Eye (tissue), 1 donor: ENCODE measurements around the gene C1orf35.

ENCODE experiments used
- DNase-seq: peaks from one replicate; pipeline ENCODE4 v3.0.0-alpha.2; 2015

C1orf35 gene

DNA sequence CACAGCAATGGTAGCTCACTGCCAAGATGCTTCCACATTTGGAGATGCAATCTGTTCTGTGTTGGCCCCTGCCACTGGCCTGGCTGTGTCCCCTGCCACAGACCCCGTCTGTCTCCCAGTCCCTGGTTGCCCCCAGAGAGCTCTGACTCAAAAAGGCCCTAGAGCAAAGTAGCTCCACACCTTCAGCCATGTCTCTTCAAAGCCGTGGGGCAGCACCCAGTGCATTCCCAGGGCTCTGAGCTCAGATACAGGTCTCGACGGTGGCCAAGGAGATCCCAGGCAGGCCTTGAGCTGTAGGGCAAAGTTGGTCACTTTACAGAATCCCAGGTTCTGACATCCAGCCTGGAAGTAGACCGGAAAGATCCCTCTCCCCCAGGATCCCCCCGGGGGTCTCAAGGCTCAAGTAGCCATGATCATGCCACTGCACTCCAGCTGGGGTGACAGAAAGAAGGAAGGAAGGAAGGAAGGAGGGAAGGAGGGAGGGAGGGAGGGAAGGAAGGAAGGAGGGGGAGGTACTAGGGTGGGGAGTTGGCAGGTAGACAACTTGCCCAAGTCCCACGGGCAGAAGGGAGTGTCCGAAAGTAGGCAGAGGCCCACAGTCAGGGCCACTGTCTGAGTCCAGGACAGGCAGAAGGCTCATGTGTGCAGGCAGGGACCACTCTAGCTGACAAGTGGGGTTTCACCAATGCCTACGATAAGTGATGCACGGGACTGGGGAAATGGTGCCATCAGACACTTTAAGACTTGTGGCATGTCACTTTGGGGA, 25.4 kb downstream of the C1orf35 start:
- DNase-seq, result no peak

DNA sequence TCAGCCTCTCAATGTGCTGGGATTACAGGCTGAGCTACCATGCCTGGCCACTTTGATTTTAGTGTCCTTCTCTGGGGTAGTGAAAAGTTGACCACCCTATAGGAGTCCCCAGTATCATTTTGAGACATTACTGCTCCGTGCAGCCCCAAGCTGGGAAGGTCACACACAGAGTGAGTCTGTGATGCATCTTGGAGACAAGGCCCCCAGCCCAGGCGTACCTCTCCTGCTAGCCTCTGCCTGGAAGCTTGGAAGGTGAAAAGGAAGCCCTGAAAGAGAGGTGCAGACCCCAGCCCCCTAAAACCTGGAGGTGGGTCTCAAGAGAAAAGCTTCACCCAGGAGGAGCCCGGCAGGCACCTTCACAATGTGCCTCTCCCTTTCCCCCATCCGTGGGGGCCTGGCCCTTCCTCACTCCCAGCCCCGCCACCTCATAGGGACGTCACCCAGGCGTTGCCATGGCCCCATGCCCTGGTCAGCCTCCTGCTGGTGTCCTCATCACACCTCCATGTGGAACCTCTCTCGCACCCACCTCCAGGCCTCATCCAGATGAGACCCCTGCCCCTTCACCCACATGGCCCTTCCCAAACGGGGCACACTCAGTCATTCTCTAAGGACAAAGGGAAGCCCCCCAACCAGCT, 26.2 kb downstream of the C1orf35 start:
- DNase-seq, result no peak

GRCh38 chr1:228075801-228076271, 27.3 kb downstream of the C1orf35 start:
- no peak for DNase-seq

DNA sequence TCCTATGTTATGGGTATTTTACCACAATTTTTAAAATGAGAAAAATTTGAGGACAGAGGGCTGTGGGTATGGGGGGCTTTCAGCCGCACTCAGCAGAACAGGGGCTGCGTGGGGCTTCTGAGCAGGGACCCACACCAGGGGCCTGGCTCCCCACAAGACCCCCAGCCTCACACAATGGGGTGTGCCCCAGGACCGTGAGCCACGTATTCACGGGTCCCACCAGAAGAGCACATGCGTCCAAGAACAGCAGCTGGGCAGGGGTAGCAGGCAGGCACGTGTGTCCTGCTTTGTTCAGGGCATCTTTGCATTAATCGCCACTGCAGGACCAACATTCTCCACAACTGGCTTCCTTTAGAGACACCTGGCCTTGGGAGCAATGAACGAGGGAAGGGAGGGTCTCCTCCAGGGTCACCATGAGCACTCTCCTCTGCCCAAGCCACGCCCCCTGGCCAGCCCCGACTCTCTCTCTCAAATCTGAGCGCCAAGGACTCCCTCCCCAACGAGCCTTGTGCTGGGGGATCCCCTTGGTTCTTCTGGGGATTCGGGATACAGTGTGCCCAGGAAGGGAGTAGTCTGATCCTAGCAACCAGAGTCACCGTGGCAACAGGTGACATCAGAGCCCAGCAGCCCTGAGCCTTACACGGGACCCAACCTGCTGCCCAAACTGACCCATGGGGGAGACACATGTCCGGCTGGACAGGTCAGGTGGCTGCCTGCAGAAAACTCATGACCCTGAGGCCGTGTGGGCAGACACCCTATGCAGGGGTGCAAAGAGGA, 28.0 kb downstream of the C1orf35 start:
- no peak for DNase-seq

GRCh38 chr1:228073857-228074545, 29.1 kb downstream of the C1orf35 start:
- peak; percentile 91 for DNase-seq

DNA sequence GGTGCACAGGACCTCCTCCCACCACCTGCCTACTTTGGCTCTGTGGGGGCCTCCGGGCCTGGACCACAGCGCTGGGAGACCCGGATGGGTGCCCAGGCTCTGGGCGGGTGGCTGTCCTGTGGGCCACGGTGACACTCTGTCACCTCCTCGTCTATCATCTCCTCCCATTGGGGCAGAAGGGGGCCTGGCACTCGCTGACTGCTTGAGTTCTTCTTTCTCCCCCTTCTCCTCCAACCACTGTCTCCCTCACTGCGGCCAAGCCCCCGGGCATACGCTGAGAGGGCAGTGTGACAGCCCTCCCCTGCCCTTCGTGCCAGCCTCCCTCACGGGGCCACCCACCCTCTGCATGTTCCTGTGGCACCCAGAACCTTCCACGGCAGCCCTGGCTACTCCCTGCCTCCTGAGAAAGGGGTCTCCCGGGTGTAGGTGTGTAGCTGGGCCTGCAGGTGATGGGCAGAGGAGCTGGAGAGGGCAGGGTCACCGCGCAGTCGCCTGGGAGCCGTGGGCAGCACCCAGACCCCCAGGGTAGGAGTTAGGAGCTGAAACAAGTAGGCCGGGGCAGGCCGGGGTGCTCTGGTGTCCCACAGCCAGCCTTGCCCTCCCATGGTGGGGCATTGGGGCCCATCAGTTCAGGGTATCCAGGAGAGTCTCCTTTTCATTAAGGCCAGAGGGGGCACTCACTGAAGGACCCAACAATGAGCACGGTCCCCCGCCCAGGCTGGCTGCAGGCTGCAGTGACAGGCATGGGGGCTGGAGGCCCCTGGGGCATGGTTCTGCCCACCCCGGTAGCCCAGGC, 29.9 kb downstream of the C1orf35 start:
- DNase-seq, result no peak

DNA sequence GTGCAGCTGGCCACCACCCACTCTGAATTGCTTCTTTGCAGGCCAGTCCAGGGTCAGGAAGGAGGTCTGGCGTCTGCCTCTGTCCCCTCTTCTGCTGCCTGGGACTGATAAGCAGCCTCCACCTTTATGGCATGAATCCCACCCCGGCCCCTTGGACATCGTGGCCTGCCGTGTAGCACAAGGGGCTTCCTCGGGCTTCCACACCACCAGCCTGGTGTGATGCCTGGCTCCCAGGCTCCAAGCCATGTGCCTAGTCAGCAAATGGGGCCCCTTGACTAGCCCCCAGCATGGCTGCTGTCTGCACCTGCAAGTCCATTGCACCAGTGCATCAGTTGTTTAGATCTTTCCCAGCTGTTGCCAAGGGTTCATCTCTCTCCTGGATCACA, 30.5 kb downstream of the C1orf35 start:
- no peak for DNase-seq

- DNase-seq, result no peak
Observed at GRCh38 chr1:228071839-228072657, 31.1 kb downstream of the C1orf35 start.

DNA sequence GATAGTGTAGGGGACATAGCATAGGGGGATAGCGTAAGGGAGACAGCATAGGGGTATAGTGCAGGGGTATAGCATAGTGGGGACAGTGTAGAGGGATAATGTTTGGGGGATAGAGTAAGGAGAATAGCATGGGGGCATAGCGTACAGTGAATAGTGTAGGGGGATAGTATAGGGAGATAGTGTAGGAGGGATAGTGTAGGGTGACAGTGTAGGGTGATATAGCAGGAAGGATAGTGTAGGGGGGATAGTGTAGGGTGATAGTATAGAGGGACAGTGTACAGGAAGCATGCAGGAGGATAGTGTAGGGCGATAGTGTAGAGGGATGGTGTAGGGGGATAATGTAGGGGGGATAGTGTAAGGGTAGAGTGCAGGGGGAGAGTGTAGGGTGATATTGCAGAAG, 32.3 kb downstream of the C1orf35 start:
- DNase-seq, result no peak

GRCh38 chr1:228070173-228070572, 33.0 kb downstream of the C1orf35 start:
- DNase-seq, result no peak

GRCh38 chr1:228068359-228068758, 34.8 kb downstream of the C1orf35 start:
- no peak for DNase-seq

GRCh38 chr1:228066891-228067654, 36.1 kb downstream of the C1orf35 start:
- no peak for DNase-seq

GRCh38 chr1:228066416-228066815, 36.7 kb downstream of the C1orf35 start:
- no peak for DNase-seq

GRCh38 chr1:228065543-228066347, 37.4 kb downstream of the C1orf35 start:
- no peak for DNase-seq

DNA sequence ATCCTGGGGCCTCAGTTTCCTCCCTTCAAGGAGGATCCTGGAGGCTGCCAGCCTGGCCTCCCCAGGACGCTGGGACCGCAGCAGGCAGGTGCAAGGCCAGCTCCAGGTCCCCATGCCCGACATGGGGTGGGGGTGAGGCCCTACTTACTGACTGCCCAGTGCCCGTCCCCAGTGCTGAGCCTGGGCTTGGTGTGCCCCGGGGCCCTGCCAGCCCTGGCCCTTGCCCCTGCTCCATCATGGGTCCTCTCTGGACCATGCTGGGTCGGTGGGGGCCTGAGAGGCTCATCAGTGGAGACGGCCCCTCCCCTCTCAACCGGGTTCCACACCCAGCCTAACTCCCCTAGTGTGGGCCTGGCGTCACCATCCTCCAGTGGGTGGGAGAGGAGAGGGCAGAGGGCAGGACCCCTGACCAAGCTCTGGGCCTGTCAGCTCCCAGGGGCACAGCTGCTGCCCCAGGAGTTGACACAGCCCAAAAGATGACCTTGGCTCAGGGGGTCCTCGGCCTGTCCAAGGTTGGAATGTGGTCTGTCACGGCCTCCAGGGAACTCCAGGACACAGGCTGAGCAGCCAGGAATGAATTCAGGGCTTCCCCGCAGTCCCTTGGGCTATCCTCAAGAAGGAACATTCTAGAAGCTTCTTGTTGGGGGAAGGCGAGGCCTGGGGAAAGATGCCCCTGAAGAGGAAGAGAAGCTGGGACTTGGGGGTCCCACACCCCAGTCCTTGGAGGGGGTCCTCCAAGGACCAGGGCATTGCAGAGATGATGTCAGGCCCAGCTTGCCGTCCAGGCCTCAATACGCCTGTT, 38.2 kb downstream of the C1orf35 start:
- DNase-seq, result no peak

DNA sequence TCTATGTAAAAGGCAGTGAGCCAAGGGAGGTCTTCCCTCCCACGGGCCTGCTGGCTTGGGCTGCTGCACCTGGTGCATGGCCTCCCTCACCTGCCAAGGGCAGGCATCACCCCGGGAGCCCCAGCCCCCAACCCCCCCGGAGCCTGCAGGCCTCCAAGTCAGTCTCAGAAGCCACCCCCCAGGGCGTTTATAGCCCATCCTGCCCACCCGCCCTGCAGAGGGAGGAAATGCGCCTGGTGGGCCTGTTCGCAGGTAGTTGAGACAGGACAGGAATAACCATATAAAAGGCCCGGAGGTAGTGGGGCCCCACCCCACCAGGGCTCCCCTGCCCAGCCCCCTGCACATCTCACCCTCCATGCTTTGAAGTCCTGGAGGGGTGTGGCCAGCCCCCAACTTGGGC, 38.8 kb downstream of the C1orf35 start:
- no peak for DNase-seq

DNA sequence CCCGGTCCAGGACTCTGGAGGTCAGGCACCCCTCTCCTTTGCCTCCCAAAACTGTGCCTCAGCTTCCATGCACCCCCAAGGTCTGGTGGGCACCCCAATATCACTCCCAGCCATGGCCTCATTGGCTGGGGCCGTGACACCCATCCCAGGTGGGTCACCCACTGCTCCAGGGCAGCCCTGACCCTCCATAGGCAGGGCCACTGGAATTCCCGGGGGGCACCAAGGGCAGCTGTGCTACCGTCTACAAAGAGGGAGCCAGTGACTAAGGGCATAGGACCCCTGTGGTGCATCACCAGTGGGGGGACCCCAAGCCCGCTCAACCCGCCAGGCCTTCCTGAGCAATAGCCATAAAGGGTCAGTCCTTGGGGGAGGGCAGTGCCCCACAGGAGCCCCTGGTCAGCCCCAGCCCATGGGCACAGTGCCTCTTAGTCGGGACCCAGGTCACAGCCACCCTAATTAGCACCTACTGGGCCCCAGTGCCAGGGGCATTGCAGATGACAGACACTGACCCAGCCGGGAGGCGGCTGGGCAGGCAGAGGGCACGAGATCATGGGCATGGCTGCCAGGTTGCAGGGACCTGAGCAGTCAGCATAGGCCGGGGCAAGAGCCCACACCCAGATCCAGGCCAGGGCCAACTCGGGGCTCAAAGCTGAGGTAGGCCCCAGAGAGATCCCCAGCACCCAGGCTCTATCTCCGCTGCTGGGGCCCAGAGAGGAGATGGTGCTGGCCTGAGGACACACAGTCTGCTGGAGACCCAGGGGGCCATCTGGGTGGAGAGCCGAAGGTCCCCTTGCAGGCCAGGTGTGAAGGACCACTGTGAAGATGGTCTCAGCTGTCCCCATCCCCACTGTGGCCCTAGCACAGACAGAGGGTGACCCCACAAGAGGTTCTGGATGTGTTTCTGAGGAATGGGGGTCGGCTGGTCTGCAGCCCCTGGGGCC, 39.6 kb downstream of the C1orf35 start:
- no peak for DNase-seq

- DNase-seq, result no peak
Observed at GRCh38 chr1:228062812-228063211, 40.3 kb downstream of the C1orf35 start.
